Measurements from ENCODE around the gene CCR6. TPM values are rescaled to one million over a fixed set of nuclear protein-coding genes. Genes with fewer than 3 reads are reported as not detected.
"Not testable (repeated sequence)": the region's sequence is repeated elsewhere in the genome, so short reads cannot be mapped to it uniquely, and the experiment has no call there.

The CCR6 gene
- total and polyA plus RNA-seq, 10 donors: 15.5 to 37.0 (median 19.8) TPM

DNA sequence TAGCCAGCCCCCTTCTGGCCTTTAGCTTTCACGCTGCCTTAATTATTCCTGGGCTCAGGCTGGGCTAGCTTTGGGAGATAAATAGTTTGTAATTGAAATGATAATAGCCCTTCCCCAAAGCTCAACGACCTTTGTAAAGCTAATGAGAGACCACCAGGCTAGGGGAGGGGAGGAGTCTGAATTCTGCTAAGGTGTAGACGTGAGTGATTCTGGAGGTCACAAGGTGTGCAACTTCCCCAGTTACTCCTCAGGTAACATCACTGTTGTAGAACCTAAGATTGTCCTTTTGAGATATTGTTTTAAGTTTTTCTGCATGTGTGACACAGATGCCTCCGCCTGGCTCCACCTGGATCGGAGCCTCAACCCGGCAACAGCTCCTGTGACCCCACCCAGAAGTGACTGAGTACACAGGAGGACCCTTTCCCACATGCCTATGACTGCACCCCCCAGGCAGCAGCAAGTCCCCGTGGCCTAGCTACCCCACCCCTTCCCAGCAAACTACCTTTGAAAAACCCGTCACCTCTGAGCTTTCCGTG is 40.6 kb downstream of the CCR6 start:
- H3K4me3 ChIP-seq: no peak overlapping the region
- TF ChIP-seq POLR2A (IDR thresholded peaks at IDR 0.05) (no peak), POLR2AphosphoS5 (IDR thresholded peaks at IDR 0.05) (no peak)
- TF ChIP-seq, protein P1, sequence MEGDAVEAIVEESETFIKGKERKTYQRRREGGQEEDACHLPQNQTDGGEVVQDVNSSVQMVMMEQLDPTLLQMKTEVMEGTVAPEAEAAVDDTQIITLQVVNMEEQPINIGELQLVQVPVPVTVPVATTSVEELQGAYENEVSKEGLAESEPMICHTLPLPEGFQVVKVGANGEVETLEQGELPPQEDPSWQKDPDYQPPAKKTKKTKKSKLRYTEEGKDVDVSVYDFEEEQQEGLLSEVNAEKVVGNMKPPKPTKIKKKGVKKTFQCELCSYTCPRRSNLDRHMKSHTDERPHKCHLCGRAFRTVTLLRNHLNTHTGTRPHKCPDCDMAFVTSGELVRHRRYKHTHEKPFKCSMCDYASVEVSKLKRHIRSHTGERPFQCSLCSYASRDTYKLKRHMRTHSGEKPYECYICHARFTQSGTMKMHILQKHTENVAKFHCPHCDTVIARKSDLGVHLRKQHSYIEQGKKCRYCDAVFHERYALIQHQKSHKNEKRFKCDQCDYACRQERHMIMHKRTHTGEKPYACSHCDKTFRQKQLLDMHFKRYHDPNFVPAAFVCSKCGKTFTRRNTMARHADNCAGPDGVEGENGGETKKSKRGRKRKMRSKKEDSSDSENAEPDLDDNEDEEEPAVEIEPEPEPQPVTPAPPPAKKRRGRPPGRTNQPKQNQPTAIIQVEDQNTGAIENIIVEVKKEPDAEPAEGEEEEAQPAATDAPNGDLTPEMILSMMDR (IDR thresholded peaks at IDR 0.05 in 8 of 11, conservative IDR thresholded peaks at IDR 0.05 in 3 of 11): no peak
- no peaks in the 10 kb centered on the region for H3K4me1 ChIP-seq
- intact Hi-C loops (cut with DNase I; ENCODE audit: low total_unique reads): no loop called here
- no peaks in the 10 kb centered on the region for H3K27me3 ChIP-seq (replicated peaks in 1 of 7)
- no peaks in the 10 kb centered on the region for H3K9me3 ChIP-seq
- no peaks in the 10 kb centered on the region for H3K36me3 ChIP-seq
- DNase-seq: peak; percentile 63
- H3K27ac ChIP-seq: no peak overlapping the region
- 75 to 87% (median 83%) methylated on average over 9 of the region's 9 CpGs for WGBS, 5 donors

DNA sequence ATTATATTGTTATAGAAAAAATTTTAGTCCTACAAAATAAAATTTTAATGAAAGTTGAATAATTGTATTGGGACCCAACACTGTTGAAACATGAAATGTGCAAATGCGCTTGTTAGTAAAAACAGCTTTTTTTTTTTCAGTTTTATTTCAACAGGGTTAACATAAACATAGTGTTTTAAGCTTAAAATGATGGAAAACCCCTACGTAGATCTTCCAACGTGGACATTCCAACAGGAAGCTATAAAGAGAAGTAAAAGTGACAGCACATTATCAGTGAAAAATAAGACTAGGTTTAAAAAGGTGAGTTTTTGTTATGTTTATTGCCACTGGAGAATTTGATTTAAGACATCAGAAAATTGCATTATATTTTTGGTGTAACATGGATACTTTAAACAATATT is 41.4 kb downstream of the CCR6 start:
- no peak overlapping the region for H3K27ac ChIP-seq
- no peaks in the 10 kb centered on the region for H3K4me1 ChIP-seq
- intact Hi-C loops (cut with DNase I; ENCODE audit: low total_unique reads): no loop called here
- no peak for DNase-seq
- no peak overlapping the region for H3K4me3 ChIP-seq
- H3K9me3 ChIP-seq: no peaks in the 10 kb centered on the region
- no peaks in the 10 kb centered on the region for H3K27me3 ChIP-seq (replicated peaks in 1 of 7)
- H3K36me3 ChIP-seq: no peaks in the 10 kb centered on the region
- TF ChIP-seq, protein P1 (IDR thresholded peaks at IDR 0.05 in 8 of 11, conservative IDR thresholded peaks at IDR 0.05 in 3 of 11): no peak
- TF ChIP-seq POLR2AphosphoS5 (IDR thresholded peaks at IDR 0.05): no peak
- TF ChIP-seq POLR2A (IDR thresholded peaks at IDR 0.05): no peak
- 56 to 67% (median 59%) methylated on average over 3 of the region's 3 CpGs for WGBS, 5 donors

DNA sequence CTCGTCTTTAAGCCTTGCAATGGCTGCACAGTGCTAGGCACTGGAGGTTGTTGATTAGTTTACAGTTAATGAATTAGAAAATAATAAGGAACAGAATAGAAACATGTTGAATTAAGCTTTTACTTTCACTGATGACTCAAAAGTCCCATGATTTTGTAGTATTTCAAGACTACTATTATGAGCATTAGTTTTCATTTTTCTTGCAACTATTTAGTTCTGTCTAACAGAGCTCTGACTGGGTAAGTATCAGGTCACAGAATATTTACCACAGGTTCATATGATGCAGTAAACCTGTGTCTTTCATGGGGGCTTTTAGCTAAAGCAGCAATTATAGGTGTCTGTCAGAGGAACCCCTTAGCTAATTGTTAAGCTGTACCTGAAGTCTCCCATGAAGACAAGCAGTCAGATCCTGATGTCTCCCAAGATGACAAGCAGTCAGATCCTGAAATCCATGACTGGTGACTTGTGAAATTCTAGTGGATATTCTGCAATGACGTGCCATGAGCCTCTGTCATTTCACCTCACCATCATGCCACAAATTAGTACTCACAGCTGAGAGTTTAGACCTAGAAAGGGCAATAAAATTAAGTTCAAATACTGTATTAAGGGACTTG is 43.1 kb downstream of the CCR6 start:
- Histone ChIP-seq H3K27me3 (replicated peaks in 1 of 7) (no peaks in the 10 kb centered on the region), H3K4me1 (no peaks in the 10 kb centered on the region), H3K9me3 (no peaks in the 10 kb centered on the region), H3K36me3 (no peaks in the 10 kb centered on the region), H3K4me3 (no peak overlapping the region), H3K27ac (no peak overlapping the region)
- DNase-seq: no peak
- WGBS, 5 donors: 84 to 94% (median 86%) methylated on average over 2 of the region's 2 CpGs
- intact Hi-C loops (cut with DNase I; ENCODE audit: low total_unique reads): no loop called here
- TF ChIP-seq, protein P1 (IDR thresholded peaks at IDR 0.05 in 8 of 11, conservative IDR thresholded peaks at IDR 0.05 in 3 of 11): no peak
- TF ChIP-seq POLR2AphosphoS5 (IDR thresholded peaks at IDR 0.05): no peak
- no peak for TF ChIP-seq POLR2A (IDR thresholded peaks at IDR 0.05)

DNA sequence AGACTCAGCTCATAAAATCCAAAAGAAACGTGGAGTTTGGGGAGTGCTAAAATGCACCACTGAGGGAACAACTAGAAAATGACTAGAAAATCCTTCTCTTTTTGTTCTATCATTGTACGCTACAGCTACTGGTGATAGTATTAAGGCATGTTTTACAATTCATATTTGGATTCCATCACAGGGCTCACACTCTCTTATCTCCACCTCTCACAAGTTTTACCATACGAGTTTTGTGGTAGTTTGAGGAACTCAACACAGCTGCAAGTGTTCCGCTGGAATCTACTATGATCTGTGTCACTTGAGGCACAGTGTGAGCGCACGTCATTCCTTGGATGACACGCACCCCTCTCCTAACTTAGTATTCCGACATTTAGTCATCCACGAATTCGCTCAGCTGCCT is 44.8 kb downstream of the CCR6 start:
- H3K4me3 ChIP-seq; intact Hi-C loops (cut with DNase I; ENCODE audit: low total_unique reads); DNase-seq; H3K9me3 ChIP-seq; H3K4me1 ChIP-seq; H3K27ac ChIP-seq; H3K36me3 ChIP-seq: not testable (repeated sequence)
- 38 to 78% (median 67%) methylated on average over 3 to 10 of the region's 10 CpGs for WGBS, 5 donors
- H3K27me3 ChIP-seq (replicated peaks in 1 of 7): peaks cover 0 to 11% (median 0%) of the 10 kb centered on the region in 7 donors

DNA sequence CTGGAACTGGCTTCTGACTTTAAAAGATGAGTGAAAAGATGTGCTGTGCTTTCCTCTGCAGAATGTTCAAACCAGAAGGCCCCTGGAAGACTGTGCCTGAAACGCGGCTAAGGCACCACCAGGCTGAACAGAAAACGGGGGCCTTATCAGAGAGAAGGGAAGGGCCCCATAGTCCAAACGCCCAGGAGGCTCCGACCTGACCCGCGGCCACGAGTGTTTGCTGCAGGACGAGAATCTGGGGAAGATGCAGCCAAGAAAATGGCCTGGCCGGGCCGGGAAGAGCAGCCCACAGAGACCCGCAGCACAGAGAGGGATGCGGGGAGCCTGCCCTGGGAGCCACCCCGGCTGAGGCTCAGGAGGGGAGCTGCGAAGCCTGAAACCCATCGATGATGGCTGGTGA is 45.4 kb downstream of the CCR6 start:
- intact Hi-C loops (cut with DNase I; ENCODE audit: low total_unique reads); H3K36me3 ChIP-seq; H3K27ac ChIP-seq; H3K4me3 ChIP-seq; H3K9me3 ChIP-seq; H3K4me1 ChIP-seq: not testable (repeated sequence)
- peak; percentile 54 for DNase-seq
- WGBS, 5 donors: 76 to 87% (median 84%) methylated on average over 13 to 16 of the region's 16 CpGs
- H3K27me3 ChIP-seq (replicated peaks in 1 of 7): peaks cover 0 to 16% (median 0%) of the 10 kb centered on the region in 7 donors

DNA sequence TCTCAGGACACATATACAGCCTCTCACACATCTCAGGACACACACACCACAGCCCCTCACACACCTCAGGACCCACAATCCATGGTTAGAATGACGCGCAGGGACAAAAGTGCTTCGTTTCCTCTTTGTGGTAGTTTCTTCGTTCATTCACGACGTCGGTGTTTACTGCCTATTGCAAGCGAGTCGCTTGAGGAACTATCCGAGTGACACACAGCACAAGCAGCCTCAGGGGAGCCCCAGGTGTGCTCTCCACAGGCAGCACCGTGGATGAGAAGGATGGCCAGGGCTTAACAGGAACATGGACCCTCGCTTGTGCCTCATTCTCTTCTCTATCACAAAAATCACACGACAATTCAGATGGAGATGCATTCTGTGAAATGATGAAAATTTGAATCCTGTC is 47.0 kb downstream of the CCR6 start:
- H3K36me3 ChIP-seq; DNase-seq; H3K4me3 ChIP-seq; H3K4me1 ChIP-seq; intact Hi-C loops (cut with DNase I; ENCODE audit: low total_unique reads); H3K9me3 ChIP-seq; H3K27ac ChIP-seq: not testable (repeated sequence)
- 67 to 90% (median 73%) methylated on average over 2 to 6 of the region's 13 CpGs for WGBS, 5 donors
- peaks cover 0 to 21% (median 0%) of the 10 kb centered on the region in 7 donors for H3K27me3 ChIP-seq (replicated peaks in 1 of 7)

DNA sequence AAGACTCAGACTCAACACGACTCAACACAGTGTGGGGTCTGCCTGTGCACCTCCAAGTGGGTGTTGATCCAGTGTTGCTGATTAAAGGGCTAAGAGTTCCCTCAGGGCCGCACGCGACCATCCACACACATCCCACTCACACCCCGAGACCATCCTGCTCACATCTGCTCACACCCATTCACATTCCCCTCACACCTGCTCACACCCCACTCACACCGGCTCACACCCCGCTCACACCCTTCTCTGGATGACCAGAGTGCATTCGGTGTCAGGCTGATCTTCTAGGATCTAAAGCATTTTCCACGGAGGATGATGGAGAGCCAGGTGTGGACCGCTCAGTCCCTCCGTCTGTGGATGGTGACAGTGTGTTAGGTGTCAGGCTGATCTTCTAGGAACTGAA is 48.4 kb downstream of the CCR6 start:
- 87 to 93% (median 89%) methylated on average over 11 of the region's 11 CpGs for WGBS, 5 donors
- H3K36me3 ChIP-seq; H3K27ac ChIP-seq; H3K9me3 ChIP-seq; DNase-seq; H3K4me1 ChIP-seq; intact Hi-C loops (cut with DNase I; ENCODE audit: low total_unique reads); H3K4me3 ChIP-seq: not testable (repeated sequence)
- H3K27me3 ChIP-seq (replicated peaks in 1 of 7): peaks cover 0 to 21% (median 0%) of the 10 kb centered on the region in 7 donors

DNA sequence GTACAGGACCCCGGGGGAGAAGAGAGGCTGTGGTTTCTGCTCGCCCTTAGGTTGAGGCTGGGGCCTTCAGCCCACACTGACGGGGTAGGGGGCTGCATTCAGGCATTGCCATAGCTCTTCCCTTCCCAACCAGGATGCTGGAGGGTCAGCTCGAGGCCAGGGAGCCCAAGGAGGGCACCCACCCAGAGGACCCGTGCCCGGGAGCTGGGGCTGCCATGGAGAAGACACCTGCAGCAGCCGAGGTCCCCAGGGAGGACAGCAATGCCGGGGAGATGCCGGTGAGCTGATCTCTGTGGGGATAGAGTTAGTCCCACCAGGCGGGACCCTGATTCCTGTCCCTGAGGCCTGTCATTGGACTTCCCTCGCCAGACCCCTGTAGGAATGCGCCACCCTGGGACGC is 49.1 kb downstream of the CCR6 start:
- DNase-seq; intact Hi-C loops (cut with DNase I; ENCODE audit: low total_unique reads); H3K36me3 ChIP-seq; H3K4me1 ChIP-seq; H3K27ac ChIP-seq; H3K4me3 ChIP-seq; H3K9me3 ChIP-seq: not testable (repeated sequence)
- 77 to 90% (median 79%) methylated on average over 10 to 13 of the region's 13 CpGs for whole genome bisulfite sequencing, 5 donors
- H3K27me3 ChIP-seq (replicated peaks in 1 of 7): peaks cover 0 to 21% (median 0%) of the 10 kb centered on the region in 7 donors

All from spleen (tissue), 11 donors.